Measurements from ENCODE around the gene NPHP4.
"Not testable (repeated sequence)": the region's sequence is repeated elsewhere in the genome, so short reads cannot be mapped to it uniquely, and the experiment has no call there.

The NPHP4 gene

DNA sequence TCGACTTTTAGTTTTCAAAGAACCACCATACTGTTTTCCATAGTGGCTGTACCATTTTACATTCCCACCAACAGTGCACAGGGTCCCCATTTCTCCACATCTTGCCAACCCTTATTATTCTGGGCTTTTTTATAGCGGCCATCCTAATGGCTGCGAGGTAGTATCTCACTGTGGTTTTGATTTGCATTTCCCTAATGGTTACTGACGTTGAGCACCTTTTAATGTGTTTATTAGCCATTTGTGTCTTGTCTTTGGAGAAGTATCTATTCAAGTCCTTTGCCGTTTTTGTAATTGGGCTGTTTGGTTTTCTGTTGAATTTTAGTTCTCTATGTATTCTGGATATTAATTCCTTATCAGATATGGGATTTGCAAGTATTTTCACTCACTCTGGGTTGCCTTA, 31.1 kb upstream of the NPHP4 start:
- DNase-seq, result no peak

DNA sequence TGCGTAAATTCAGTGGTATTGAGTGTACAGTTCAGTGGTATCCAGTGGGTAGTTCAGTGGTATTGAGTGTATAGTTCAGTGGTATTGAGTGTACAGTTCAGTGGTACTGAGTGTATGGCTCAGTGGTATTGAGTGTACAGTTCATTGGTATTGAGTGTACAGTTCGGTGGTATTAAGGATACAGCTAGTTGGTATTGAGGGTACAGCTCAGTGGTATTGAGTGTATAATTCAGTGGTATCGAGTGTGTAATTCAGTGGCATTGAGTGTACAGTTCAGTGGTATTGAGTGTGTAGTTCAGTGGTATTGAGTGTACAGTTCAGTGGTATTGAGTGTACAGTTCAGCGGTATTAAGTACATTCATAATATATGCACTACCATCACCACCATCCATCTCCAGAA, 30.0 kb upstream of the NPHP4 start:
- DNase-seq, result no peak

DNA sequence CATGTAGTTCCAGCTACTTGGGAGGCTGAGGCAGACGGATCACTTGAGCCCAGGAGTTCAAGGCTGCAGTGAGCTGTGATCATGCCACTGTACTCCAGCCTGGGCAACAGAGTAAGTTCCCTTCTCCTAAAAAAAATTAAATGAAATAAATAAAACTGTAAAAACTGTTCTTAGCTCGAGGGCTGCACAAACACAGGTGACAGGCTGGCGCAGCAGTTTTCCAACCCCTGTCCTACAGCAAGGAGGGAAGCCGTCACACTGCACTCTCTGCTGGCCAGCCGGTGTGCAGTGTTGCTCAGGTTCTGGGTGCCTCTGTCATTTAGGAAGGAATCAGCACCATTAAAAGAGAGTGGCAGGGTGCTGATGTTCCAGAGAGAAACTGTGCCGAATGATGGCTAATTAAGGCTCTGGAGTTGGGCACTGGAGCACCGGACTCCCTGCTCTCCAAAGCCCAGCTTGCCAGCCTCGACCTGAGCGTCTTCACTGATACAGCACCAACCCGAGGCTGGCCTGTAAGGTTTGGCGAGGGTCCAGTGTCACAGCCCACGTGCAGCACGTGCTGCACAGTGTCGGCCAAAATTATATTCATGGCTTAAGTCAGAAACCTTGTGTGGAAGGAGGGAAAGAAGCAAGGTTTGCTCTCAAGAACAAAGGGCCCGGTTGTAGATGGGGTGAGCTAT, 27.1 kb upstream of the NPHP4 start:
- DNase-seq, result no peak

DNA sequence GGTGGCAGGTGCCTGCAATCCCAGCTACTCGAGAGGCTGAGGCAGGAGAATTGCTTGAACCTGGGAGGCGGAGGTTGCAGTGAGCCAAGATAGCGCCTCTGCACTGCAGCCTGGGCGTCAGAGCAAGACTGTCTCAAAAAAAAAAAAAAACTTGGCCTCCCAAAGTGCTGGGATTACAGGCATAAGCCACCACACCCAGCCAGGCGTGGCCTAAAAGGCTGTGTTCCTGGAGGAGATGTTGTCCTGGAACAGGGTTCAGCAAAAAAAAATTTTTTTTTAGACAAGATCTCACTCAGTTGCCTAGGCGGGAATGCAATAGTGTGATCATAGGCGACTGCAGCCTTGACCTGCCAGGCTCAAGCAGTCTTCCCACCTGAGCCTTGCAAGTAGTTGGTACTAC, 25.4 kb upstream of the NPHP4 start:
- not testable (repeated sequence) for DNase-seq

GRCh38 chr1:6016191-6016865, 24.1 kb upstream of the NPHP4 start:
- DNase-seq, result no peak

DNA sequence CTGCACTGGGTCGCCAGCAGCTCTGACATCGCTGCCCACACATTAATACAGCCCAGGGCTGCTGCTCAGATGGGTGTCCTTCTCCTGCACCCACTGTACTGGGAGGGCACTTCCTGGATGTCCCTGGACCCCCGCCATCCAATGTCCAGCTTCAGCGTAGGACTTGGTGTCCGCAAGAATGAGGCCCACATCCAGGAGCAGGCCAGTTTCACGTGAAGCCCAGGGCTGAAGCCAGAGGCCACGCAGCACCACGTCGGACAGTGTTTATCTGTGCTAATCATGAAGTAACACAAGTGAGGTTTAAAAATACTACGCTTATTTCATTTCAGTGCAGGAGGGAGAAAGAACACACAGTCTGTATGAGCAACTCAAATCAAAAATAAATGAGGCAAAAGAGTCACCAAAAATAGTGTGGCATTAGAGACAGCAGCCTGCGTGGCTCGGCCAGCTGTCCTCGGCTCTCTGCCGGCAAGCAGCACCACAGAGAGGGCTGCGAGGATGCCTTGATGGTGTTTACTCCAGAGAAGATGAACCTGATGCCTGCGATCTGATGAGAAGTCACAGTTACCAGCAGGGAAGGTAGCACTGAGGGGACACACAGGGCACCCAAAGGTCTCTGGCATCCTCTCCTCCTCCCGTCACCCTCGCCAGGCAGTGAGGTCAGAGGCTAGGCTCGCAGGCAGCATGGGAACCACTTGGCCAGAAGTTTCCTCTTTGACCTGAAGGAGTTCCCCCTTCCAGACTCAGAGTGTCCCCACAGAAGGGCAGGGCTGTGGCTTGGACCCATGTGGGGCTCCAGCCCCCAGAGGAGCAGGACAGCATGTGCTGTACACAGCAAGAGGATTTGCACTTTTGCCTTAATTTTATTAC, 22.1 kb upstream of the NPHP4 start:
- DNase-seq, result no peak

DNA sequence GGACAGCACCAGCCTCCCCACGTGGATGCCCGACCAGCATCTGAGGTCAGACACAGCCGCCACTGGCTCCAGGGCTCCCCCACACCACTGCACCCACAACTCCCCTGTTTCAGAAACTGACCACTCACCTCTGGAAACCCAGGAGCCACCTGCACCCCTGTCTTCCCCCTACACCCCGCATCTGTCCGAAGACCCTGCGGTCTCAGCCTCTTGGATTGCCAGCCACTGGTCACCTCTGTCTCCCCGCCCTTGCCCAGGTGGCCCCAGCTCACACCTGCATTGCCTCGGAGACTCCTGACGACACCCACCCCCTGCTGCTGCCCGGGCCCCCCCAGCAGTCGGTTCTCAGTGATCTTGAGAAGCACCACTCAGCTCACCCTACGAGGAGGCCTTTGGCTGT, 21.3 kb upstream of the NPHP4 start:
- DNase-seq, result no peak

- no peak for DNase-seq
Observed at GRCh38 chr1:6012529-6013318, 20.5 kb upstream of the NPHP4 start.

- DNase-seq, result no peak
Observed at GRCh38 chr1:6011946-6012258, 19.7 kb upstream of the NPHP4 start.

- DNase-seq, result no peak
Observed at GRCh38 chr1:6011161-6011945, 19.1 kb upstream of the NPHP4 start.

DNA sequence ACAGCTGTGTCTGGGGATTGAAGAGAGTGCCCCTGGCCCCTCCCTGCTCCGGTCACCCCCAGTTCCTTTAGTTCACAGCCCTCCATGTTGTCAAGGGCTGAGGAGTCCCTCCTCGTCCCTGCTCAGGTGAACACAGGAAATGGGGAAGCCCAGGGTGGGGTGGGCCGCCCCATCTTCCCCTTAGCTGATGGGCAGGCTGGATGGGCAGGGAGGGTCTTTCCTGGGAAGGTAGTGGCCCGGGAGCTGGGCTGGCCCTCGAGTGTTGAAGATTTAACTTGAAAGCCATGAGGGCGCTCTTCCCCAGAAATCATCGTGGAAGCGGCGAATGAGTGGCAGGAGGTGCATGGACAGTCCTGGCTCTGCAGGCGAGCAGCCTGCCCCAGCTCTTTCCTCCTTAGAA, 18.3 kb upstream of the NPHP4 start:
- DNase-seq, result no peak

DNA sequence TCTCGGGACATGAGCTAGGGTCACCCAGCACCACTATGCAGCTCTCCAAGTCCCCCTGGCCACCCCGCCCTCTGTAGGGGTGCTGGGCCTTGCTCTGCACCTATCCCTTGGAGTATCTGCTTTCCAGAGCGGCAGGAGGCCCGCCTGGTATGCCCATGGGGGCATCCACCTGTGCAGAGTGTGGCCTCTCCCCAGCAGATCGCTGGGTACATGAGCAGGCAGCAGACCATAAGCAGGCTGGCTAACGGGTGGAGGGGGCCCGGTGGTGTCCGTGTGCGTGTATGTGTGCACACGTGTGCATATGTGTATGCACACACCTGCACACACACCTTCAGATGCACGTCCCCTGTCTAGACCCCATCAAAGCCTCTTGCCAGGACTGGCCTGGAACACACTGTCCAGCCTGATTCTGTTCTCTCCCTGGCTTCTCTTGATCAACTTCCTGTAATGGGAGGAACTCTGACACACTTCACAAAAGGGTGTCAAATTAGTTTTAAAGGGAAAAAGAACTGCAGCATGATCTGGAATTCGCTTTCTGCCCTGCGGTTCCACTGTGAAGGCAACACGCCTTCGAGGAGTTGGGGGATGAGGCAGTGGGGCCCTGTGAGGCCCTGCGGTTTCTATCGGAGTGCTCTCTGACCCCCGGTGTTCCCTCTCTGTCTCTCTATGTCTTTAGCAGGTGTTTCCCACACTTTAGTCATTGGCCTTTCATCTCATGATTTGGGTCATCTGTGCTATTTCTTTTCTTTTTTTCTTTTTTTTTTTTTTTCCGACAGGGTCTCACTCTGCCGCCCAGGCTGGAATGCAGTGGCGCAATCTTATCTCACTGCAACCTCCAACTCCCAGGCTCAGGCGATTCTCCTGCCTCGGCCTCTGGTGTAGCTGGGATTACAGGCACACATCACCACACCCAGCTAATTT, 17.2 kb upstream of the NPHP4 start:
- no peak for DNase-seq

DNA sequence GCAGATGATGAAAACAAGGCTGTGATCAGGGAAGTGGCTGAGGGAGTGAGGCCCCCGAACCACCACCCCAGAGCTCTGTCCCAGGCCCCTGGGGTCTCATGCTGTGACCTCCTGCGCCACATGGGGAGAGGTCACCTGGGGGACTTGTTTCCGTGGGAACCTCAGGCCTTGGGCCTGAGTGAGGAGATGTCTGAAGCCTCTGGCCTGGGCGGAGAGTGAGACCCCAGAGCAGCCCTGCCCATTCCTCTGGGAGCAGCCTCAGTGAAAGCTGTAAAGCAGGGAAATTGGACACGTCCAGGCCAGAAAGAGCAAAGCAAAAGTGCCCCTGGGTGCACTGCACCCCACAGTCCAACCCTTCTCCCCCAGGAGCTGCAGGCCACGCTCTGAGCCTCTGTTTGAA, 16.5 kb upstream of the NPHP4 start:
- DNase-seq, result no peak

- no peak for DNase-seq
Observed at GRCh38 chr1:6008084-6008415, 15.8 kb upstream of the NPHP4 start.

GRCh38 chr1:6007318-6008083, 15.3 kb upstream of the NPHP4 start:
- peak in 1 of 2 donors; percentile 48 for DNase-seq

DNA sequence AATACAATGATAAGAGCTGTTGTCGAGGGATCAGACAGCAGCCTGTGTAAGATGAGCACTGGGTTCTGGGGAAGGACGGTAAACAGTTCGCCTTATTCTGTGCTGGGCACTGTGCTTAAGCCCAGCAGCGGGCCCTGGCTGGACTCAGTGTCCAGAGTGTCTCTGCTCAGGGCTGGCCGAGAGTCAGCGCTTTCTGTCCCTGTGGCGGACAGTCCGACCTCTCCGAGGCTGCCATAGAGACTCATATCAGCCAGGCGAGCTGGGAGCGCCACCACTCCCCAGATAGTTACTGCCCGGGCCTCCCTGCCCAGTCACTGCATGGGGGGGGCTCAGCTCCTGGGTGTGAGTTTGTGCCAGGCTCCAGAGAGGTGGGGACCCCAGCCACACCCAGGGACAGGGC, 14.7 kb upstream of the NPHP4 start:
- no peak for DNase-seq

GRCh38 chr1:6005276-6005917, 13.2 kb upstream of the NPHP4 start:
- DNase-seq, result no peak

- no peak for DNase-seq
Observed at GRCh38 chr1:6004412-6005123, 12.3 kb upstream of the NPHP4 start.

All from stimulated activated CD4-positive, alpha-beta T cell treated with anti-CD3 and anti-CD28 coated beads, Interleukin-2, amount 100 ng/mL, for 48 hours (primary cell).